Activated T-helper 17 cell treated with anti-CD3 and anti-CD28 coated beads, Interleukin-2, amount 50 U/mL, for 72 hours (primary cell): ENCODE measurements around the gene DBET. TPM values are rescaled to one million over a fixed set of nuclear protein-coding genes. Genes with fewer than 3 reads are reported as not detected.
"Not testable (repeated sequence)": the region's sequence is repeated elsewhere in the genome, so short reads cannot be mapped to it uniquely, and the experiment has no call there.

ENCODE experiments used
- ATAC-seq: fragments of 150-1000 bp; cut with Tn5 transposase; replicated peaks from 2 replicates; pipeline ENCODE4 v1.10.0; 2021; ENCODE audit warnings: mild to moderate bottlenecking, moderate library complexity
- H3K27ac Mint-ChIP-seq: one replicate; pipeline ENCODE4 v1.8.0; 2022; ENCODE audit warnings: mixed read lengths
- H3K27me3 Mint-ChIP-seq: one replicate; pipeline ENCODE4 v1.8.0; 2022; ENCODE audit warnings: mixed read lengths
- H3K36me3 Mint-ChIP-seq: one replicate; pipeline ENCODE4 v1.8.0; 2022; ENCODE audit warnings: low read depth, mild to moderate bottlenecking, mixed read lengths
- H3K4me1 Mint-ChIP-seq: one replicate; pipeline ENCODE4 v1.8.0; 2022; ENCODE audit warnings: mixed read lengths
- H3K4me3 Mint-ChIP-seq: one replicate; pipeline ENCODE4 v1.8.0; 2022; ENCODE audit warnings: mild to moderate bottlenecking, mixed read lengths
- H3K9me3 Mint-ChIP-seq: one replicate; pipeline ENCODE4 v1.8.0; 2022; ENCODE audit warnings: mixed read lengths
- total RNA-seq, 2 donors: library from RNA; stranded (reverse); gene quantifications; one replicate each; pipeline ENCODE4 v1.2.3, GENCODE V29; 2022

The DBET gene
- total RNA-seq, 2 donors from 2014 or later: not detected

DNA sequence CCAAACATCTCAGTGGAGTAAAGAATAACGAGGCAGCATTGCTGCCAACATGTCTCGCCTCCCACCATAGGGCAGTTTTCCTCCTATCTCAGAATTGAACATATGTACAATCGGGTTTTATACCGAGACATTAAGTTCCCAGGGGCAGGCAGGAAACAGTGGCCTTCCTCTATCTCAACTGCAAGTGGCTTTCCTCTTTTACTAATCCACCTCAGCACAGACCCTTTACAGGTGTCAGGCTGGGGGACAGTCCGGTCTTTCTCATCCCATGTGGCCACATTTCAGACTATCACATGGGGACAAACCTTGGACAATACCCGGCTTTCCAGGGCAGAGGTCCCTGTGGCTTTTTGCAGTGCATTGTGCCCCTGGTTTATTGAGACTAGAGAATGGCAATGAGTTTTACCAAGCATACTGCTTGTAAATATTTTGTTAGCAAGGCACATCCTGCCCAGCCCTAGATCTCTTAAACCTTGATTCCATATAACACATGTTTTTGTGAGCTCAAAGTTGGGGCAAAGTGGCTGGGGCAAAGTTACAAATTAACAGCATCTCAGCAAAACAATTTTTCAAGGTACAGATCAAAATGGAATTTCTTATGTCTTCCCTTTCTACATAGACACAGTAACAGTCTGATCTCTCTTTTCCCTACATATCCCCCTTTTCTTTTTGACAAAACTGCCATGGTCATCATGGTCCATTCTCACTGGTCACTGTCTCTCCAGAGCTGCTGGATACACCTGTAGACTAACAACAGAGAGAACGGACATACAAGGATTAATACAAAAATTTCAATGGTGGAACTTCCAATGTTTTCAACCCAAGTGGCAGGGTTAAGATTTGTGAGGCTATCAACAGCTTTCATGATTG, 42.5 kb downstream of the DBET start:
- not testable (repeated sequence) for H3K4me3 Mint-ChIP-seq, H3K27ac Mint-ChIP-seq, H3K4me1 Mint-ChIP-seq, ATAC-seq, H3K36me3 Mint-ChIP-seq, H3K27me3 Mint-ChIP-seq, H3K9me3 Mint-ChIP-seq

- H3K4me3 Mint-ChIP-seq, H3K4me1 Mint-ChIP-seq, H3K27me3 Mint-ChIP-seq, H3K27ac Mint-ChIP-seq, ATAC-seq, H3K9me3 Mint-ChIP-seq, H3K36me3 Mint-ChIP-seq: not testable (repeated sequence)
Observed at GRCh38 chr4:190107766-190108485, 43.6 kb downstream of the DBET start.

GRCh38 chr4:190108756-190109155, 44.5 kb downstream of the DBET start:
- H3K27me3 Mint-ChIP-seq, H3K4me1 Mint-ChIP-seq, ATAC-seq, H3K36me3 Mint-ChIP-seq, H3K9me3 Mint-ChIP-seq, H3K27ac Mint-ChIP-seq, H3K4me3 Mint-ChIP-seq: not testable (repeated sequence)

GRCh38 chr4:190109390-190110011, 45.2 kb downstream of the DBET start:
- H3K36me3 Mint-ChIP-seq, H3K9me3 Mint-ChIP-seq, ATAC-seq, H3K27ac Mint-ChIP-seq, H3K4me1 Mint-ChIP-seq, H3K4me3 Mint-ChIP-seq, H3K27me3 Mint-ChIP-seq: not testable (repeated sequence)

GRCh38 chr4:190110033-190110432, 45.7 kb downstream of the DBET start:
- not testable (repeated sequence) for H3K4me3 Mint-ChIP-seq, H3K36me3 Mint-ChIP-seq, H3K9me3 Mint-ChIP-seq, ATAC-seq, H3K4me1 Mint-ChIP-seq, H3K27me3 Mint-ChIP-seq, H3K27ac Mint-ChIP-seq

DNA sequence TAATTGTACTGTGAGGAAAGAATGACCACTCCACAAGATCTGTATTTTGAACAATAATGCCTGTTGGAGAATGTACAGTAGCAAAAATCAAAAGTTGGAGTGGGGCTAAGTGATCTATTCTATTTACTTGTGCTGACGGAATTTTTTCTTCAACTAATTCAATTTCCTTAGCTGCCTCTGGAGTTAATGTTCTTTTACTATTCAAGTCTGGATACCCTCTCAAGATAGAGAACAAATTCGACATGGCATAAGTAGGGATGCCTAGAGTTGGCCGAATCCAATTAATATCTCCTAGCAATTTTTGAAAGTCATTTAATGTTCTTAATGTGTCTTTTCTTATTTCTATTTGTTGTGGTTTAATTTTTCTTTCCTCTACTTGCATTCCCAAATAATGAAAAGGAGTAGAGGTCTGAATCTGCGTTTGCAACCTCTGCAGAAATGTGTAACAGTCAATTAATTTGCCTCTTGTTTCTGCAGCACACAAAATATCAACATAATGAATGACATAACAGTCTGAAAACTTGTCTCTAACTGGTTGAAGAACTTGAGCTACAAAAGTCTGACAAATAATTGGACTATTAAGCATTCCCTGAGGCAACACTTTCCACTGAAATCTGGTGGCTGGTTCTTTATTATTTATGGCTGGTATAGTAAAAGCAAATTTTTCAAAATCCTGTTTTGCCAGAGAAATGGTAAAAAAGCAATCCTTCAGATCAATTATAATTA, 46.4 kb downstream of the DBET start:
- H3K4me1 Mint-ChIP-seq, H3K27ac Mint-ChIP-seq, ATAC-seq, H3K36me3 Mint-ChIP-seq, H3K27me3 Mint-ChIP-seq, H3K9me3 Mint-ChIP-seq, H3K4me3 Mint-ChIP-seq: not testable (repeated sequence)

GRCh38 chr4:190112879-190113278, 48.6 kb downstream of the DBET start:
- not testable (repeated sequence) for H3K27me3 Mint-ChIP-seq, H3K9me3 Mint-ChIP-seq, H3K4me3 Mint-ChIP-seq, ATAC-seq, H3K27ac Mint-ChIP-seq, H3K4me1 Mint-ChIP-seq, H3K36me3 Mint-ChIP-seq

DNA sequence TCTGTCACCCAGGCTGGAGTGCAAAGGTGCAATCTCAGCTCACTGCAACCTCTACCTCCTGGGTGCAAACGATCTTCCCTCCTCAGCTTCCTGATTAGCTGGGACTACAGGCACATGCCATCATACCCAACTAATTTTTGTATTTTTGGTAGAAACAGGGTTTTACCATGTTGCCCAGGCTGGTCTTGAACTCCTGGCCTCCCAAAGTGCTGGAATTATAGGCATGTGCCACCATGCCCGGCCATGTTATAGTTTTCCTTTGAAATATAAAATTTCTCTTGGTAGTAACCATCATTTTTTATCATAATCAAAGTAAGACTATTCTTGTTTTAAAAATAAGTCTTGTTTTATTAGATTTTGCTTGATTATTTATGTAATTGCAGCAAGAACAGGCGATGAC, 50.7 kb downstream of the DBET start:
- not testable (repeated sequence) for H3K9me3 Mint-ChIP-seq, H3K36me3 Mint-ChIP-seq, ATAC-seq, H3K27me3 Mint-ChIP-seq, H3K4me1 Mint-ChIP-seq, H3K27ac Mint-ChIP-seq, H3K4me3 Mint-ChIP-seq

Other genes with a start within 250 kb of the DBET start
- 10 to 100 TPM; 36.2 to 49.3 TPM for gene FRG1, start 123.6 kb upstream of the DBET start, total RNA-seq
- under 1 TPM in 1 of 2 donors, not detected in 1; 0.69 TPM for gene FRG2, start 37.2 kb upstream of the DBET start, total RNA-seq
- not detected for gene DUX4, start 109.3 kb downstream of the DBET start, total RNA-seq